Caco-2 (cell line): ENCODE measurements around the gene SELENBP1. TPM values are rescaled to one million over a fixed set of nuclear protein-coding genes. Genes with fewer than 3 reads are reported as not detected.
A peak's percentile ranks its signal among the peaks of the same experiment; 100 is the strongest.

ENCODE experiments used
- BruUV-seq: library from RNA; stranded (reverse); fragments of 400-500 nt; replicated peaks from 2 replicates; lab custom pipeline; 2021; lab: Mats Ljungman, UMichigan
- CTCF ChIA-PET: fragments of 300-600 bp; sonication (Branson Sonifier 250); formaldehyde crosslinking; loops from one replicate; lab custom pipeline; 2022; ENCODE audit warnings: antibody characterized with exemption; lab: Charles Lee
- POLR2A ChIA-PET: fragments of 300-600 bp; sonication (Branson Sonifier 250); formaldehyde crosslinking; loops from one replicate; lab custom pipeline; 2022; ENCODE audit warnings: antibody characterized with exemption; lab: Charles Lee
- DNase-seq, 2 experiments: peaks; one replicate each; pipeline versions ENCODE4 v3.0.0 to v3.0.0-alpha.2; 2020 to 2022
- H3K27me3 ChIP-seq: replicated peaks from 2 replicates; pipeline ENCODE4 v1.6.0; 2011; ENCODE audit warnings: low read length; ENCODE audit not compliant: control insufficient read depth, insufficient read depth
- H3K36me3 ChIP-seq: 2 replicates; pipeline ENCODE4 v1.5.1; 2011; ENCODE audit warnings: low read length; ENCODE audit not compliant: control insufficient read depth, insufficient read depth
- H3K4me1 ChIP-seq: fragments of 250-450 bp; sonication (Bioruptor Pico); 2 replicates; pipeline ENCODE4 v1.5.1; 2020; ENCODE audit warnings: mild to moderate bottlenecking
- H3K4me3 ChIP-seq: 2 replicates; pipeline ENCODE4 v1.5.1; 2011; ENCODE audit warnings: low read depth, mild to moderate bottlenecking, control low read depth, low read length
- H3K9me3 ChIP-seq: fragments of 250-450 bp; sonication (Bioruptor Pico); 2 replicates; pipeline ENCODE4 v1.5.1; 2020; ENCODE audit warnings: mild to moderate bottlenecking, moderate library complexity
- H3K27ac Mint-ChIP-seq: one replicate; pipeline ENCODE4 v1.8.0; 2022; ENCODE audit warnings: mixed read lengths; ENCODE audit not compliant: unreplicated experiment
- H3K27me3 Mint-ChIP-seq: one replicate; pipeline ENCODE4 v1.8.0; 2022; ENCODE audit warnings: mixed read lengths; ENCODE audit not compliant: insufficient read depth, unreplicated experiment
- H3K36me3 Mint-ChIP-seq: one replicate; pipeline ENCODE4 v1.8.0; 2022; ENCODE audit warnings: mild to moderate bottlenecking, mixed read lengths; ENCODE audit not compliant: insufficient read depth, unreplicated experiment
- H3K4me1 Mint-ChIP-seq: one replicate; pipeline ENCODE4 v1.8.0; 2022; ENCODE audit warnings: low read depth, mixed read lengths; ENCODE audit not compliant: unreplicated experiment
- H3K4me3 Mint-ChIP-seq: one replicate; pipeline ENCODE4 v1.8.0; 2022; ENCODE audit warnings: mild to moderate bottlenecking, moderate library complexity, mixed read lengths; ENCODE audit not compliant: unreplicated experiment
- H3K9me3 Mint-ChIP-seq: one replicate; pipeline ENCODE4 v1.8.0; 2022; ENCODE audit warnings: mixed read lengths; ENCODE audit not compliant: unreplicated experiment
- intact Hi-C: fragments of 100-400 bp; cut with micrococcal nuclease; formaldehyde crosslinking; loops from one replicate; pipeline ENCODE4 v1.10.0; 2022; ENCODE audit not compliant: unreplicated experiment
- total RNA-seq: library from RNA; stranded (reverse); gene quantifications from 2 replicates; pipeline ENCODE4 v1.2.3, GENCODE V29; 2022
- TF ChIP-seq, protein P1 (sequence below), 2 experiments: fragments of 200-600 bp in 1 of 2; IDR thresholded peaks; 1 replicate in 1 of 2; 2 replicates in 1 of 2; pipeline versions ENCODE4 v1.5.1 to v1.8.0; 2011 to 2022; ENCODE audit warnings: antibody characterized with exemption in 1 of 2, control low read depth in 1 of 2, inconsistent platforms in 1 of 2, low read depth in 1 of 2, low read length in 1 of 2, mild to moderate bottlenecking in 1 of 2, moderate library complexity in 1 of 2; ENCODE audit not compliant: insufficient read depth in 1 of 2, severe bottlenecking in 1 of 2, unreplicated experiment in 1 of 2

Gene SELENBP1
- total RNA-seq, 1 experiment from 2014 or later = 18.5 TPM

DNA sequence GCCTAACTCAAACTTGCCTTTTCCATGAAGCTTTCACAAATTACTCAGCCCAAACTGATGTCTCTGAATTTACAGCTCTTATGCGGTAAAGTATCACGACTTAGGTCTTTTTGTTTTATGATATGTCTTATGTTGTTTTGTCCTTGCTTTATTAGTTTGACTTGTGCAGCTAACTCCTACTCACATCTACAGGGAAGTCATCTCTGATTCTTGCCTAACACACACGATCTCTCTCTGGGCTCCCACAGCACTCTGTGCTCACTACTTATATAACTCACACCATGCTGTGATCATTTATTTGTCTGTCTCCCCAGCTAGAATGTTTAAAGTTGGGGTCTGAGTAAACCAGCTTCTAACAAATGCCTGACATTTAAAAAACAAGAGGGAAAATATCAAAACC, 35.9 kb downstream of the SELENBP1 start:
- H3K36me3 ChIP-seq = no peaks in the 10 kb centered on the region
- H3K27ac Mint-ChIP-seq = no peak overlapping the region
- TF ChIP-seq, protein P1, sequence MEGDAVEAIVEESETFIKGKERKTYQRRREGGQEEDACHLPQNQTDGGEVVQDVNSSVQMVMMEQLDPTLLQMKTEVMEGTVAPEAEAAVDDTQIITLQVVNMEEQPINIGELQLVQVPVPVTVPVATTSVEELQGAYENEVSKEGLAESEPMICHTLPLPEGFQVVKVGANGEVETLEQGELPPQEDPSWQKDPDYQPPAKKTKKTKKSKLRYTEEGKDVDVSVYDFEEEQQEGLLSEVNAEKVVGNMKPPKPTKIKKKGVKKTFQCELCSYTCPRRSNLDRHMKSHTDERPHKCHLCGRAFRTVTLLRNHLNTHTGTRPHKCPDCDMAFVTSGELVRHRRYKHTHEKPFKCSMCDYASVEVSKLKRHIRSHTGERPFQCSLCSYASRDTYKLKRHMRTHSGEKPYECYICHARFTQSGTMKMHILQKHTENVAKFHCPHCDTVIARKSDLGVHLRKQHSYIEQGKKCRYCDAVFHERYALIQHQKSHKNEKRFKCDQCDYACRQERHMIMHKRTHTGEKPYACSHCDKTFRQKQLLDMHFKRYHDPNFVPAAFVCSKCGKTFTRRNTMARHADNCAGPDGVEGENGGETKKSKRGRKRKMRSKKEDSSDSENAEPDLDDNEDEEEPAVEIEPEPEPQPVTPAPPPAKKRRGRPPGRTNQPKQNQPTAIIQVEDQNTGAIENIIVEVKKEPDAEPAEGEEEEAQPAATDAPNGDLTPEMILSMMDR (IDR thresholded peaks at IDR 0.05; ENCODE audit: insufficient read depth in 1 of 2, low read depth in 1 of 2, low read length in 1 of 2, severe bottlenecking in 1 of 2, unreplicated experiment in 1 of 2) = no peak
- no peaks in the 10 kb centered on the region for H3K27me3 ChIP-seq
- H3K4me3 Mint-ChIP-seq = no peak overlapping the region
- H3K9me3 ChIP-seq = no peaks in the 10 kb centered on the region
- BruUV-seq = no TSS peak
- H3K9me3 Mint-ChIP-seq = no peaks in the 10 kb centered on the region
- ChIA-PET POLR2A (no interaction called here), CTCF (interaction anchor here (0.6 kb wide), 1 partner anchor 54 kb away, joined by 4 read pairs; no protein-coding TSS in a partner anchor)
- no peaks in the 10 kb centered on the region for H3K36me3 Mint-ChIP-seq
- intact Hi-C loops = no loop called here
- no peak for DNase-seq
- no peak overlapping the region for H3K4me3 ChIP-seq
- no peaks in the 10 kb centered on the region for H3K4me1 ChIP-seq
- H3K27me3 Mint-ChIP-seq = no peaks in the 10 kb centered on the region
- peaks cover 7% of the 10 kb centered on the region for H3K4me1 Mint-ChIP-seq

DNA sequence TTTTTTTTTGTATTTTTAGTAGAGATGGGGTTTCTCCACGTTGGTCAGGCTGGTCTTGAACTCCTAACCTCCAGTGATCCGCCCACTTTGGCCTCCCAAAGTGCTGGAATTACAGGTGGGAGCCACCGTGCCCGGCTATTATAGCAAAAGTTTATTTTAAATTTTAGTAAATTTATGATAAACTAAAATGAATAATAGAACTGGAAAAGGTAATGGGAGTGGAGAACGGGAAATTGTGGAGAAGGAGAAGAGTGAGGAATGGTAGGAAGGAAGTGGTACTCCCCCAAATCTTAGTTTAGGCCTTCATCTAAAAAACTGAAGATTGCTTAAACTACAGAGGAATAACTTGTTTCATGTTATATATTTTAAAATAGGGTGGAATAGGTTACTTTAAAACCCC, 37.7 kb downstream of the SELENBP1 start:
- Mint-ChIP-seq H3K27me3 (no peaks in the 10 kb centered on the region), H3K4me3 (no peak overlapping the region), H3K27ac (no peak overlapping the region), H3K36me3 (no peaks in the 10 kb centered on the region), H3K4me1 (no peaks in the 10 kb centered on the region), H3K9me3 (no peaks in the 10 kb centered on the region)
- intact Hi-C loops = no loop called here
- DNase-seq = no peak
- BruUV-seq = no TSS peak
- TF ChIP-seq, protein P1 (IDR thresholded peaks at IDR 0.05; ENCODE audit: insufficient read depth in 1 of 2, low read depth in 1 of 2, low read length in 1 of 2, severe bottlenecking in 1 of 2, unreplicated experiment in 1 of 2) = no peak
- no peaks in the 10 kb centered on the region for H3K36me3 ChIP-seq
- no peaks in the 10 kb centered on the region for H3K27me3 ChIP-seq
- ChIA-PET POLR2A (no interaction called here), CTCF (no interaction called here)
- no peaks in the 10 kb centered on the region for H3K9me3 ChIP-seq
- H3K4me1 ChIP-seq = no peaks in the 10 kb centered on the region
- H3K4me3 ChIP-seq = no peak overlapping the region

DNA sequence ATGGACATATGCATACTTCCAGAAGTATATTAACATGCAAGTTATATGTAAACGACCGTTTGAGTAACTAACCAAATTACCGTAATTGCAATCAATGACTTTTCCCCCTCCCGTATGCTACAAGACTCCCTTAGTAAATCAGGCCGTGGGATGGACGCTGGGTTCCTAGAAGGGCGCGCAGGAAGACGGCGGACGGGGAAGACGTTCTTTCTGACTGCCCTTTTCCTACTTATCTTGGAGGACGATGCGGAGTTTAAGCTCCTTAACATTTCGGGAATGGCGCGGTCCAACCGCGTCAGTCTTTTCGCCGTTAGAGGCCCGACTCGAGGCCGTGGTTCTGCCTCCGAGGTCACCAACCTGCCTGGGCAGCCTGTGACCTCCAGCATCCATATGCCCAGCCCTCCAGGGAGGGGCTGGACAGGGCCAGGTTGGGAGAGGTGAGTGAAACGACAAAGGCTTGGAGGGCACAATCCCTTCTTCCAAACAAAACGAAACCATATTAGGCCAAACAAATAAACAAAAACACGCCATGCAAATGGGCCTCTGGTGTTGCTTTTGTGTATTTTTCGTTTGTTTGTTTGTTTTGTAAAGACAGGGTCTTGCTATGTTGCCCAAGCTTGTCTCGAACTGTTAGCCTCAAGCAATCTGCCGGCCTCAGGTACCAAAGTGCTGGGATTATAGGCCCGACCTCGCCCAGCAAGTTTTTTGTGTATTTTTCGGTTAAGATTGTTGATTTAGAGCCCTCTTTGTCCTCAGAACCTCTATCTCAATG, 44.4 kb downstream of the SELENBP1 start:
- Mint-ChIP-seq H3K27me3 (no peaks in the 10 kb centered on the region), H3K36me3 (peaks cover 18% of the 10 kb centered on the region), H3K27ac (peak overlapping the region; percentile 95), H3K4me3 (peak overlapping the region; percentile 98), H3K9me3 (no peaks in the 10 kb centered on the region), H3K4me1 (peaks cover 25% of the 10 kb centered on the region)
- Histone ChIP-seq H3K9me3 (no peaks in the 10 kb centered on the region), H3K4me3 (peak overlapping the region; percentile 75), H3K27me3 (no peaks in the 10 kb centered on the region), H3K36me3 (peaks cover 2% of the 10 kb centered on the region; the same call in 1 of the 2 replicates), H3K4me1 (peaks cover 11% of the 10 kb centered on the region)
- TF ChIP-seq, protein P1 (IDR thresholded peaks at IDR 0.05; ENCODE audit: insufficient read depth in 1 of 2, low read depth in 1 of 2, low read length in 1 of 2, severe bottlenecking in 1 of 2, unreplicated experiment in 1 of 2) = no peak
- no TSS peak for BruUV-seq
- intact Hi-C loops = loop anchor here (1.0 to 2.0 kb wide), 3 partner anchors 14 to 47 kb away; no protein-coding TSS in a partner anchor
- POLR2A ChIA-PET = interaction anchor here (0.9 to 1.7 kb wide), 10 partner anchors 10 to 212 kb away, joined by 3 to 17 read pairs (median 4); partner anchors contain the start of genes CGN, PSMD4, RFX5 and ZNF687
- CTCF ChIA-PET = interaction anchor here (0.7 to 2.1 kb wide), 5 partner anchors 13 to 47 kb away, joined by 3 to 20 read pairs (median 4); partner anchors contain the start of gene ZNF687
- peak in 1 of 2 experiments; percentile 50 for DNase-seq
